Measurements from ENCODE around the gene GALNS.

DNA sequence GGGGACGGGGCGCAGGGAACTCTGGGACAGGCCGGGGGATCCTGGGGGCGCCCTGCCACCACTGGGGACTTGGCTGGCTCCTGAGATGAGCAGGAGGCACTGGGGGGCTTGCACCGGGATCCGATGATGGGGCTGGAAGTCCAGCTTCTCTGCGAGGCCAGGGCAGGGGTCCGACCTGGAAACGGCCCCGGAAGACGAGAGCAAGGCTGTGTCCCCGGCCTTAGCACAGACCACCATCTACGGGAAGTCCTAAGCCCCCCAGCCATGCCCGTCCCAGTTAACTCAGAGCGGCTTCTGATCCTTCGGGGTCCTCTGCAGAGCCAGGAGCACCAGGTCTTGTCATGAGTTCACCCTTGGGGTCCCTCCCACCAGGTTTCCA lies 52.6 kb downstream of the GALNS start:
- TF ChIP-seq POLR2A (IDR thresholded peaks at IDR 0.05; ENCODE audit: low read length), result no peak
- TF ChIP-seq GATA1 (IDR thresholded peaks at IDR 0.05; ENCODE audit: low read depth, low read length), result no peak
